Mesenchymal stem cell (in vitro differentiated cells and primary cell): ENCODE results near the gene TMF1.

Experiments
- DNase-seq: peaks from one replicate; pipeline ENCODE4 v3.0.0-alpha.2; 2013
- H2AFZ ChIP-seq: one replicate; pipeline ENCODE4 v1.6.1; 2013; ENCODE audit warnings: low read depth, mild to moderate bottlenecking, control low read depth, inconsistent platforms, low read length, moderate library complexity
- H2AK5ac ChIP-seq: 2 replicates; pipeline ENCODE4 v1.6.1; 2013; ENCODE audit warnings: low read length, moderate library complexity, mild to moderate bottlenecking, inconsistent platforms; ENCODE audit not compliant: severe bottlenecking
- H2BK120ac ChIP-seq: one replicate; pipeline ENCODE4 v1.6.1; 2013; ENCODE audit warnings: low read depth, mild to moderate bottlenecking, inconsistent platforms, low read length, moderate library complexity
- H2BK12ac ChIP-seq, 2 experiments: one replicate each; pipeline ENCODE4 v1.6.1; 2013; ENCODE audit warnings: inconsistent platforms in 2 of 2, low read length in 2 of 2, mild to moderate bottlenecking in 2 of 2, moderate library complexity in 2 of 2, control low read depth in 1 of 2
- H2BK15ac ChIP-seq: one replicate; pipeline ENCODE4 v1.6.1; 2013; ENCODE audit warnings: mild to moderate bottlenecking, low read depth, inconsistent platforms; ENCODE audit not compliant: poor library complexity, severe bottlenecking
- H2BK5ac ChIP-seq: 2 replicates; pipeline ENCODE4 v1.6.1; 2013; ENCODE audit warnings: low read depth, mild to moderate bottlenecking, low read length, control low read depth, inconsistent platforms; ENCODE audit not compliant: poor library complexity, severe bottlenecking
- H3K14ac ChIP-seq, 2 experiments: one replicate each; pipeline ENCODE4 v1.6.1; 2013; ENCODE audit warnings: inconsistent platforms in 2 of 2, low read length in 2 of 2, control low read depth in 1 of 2, mild to moderate bottlenecking in 1 of 2, moderate library complexity in 1 of 2
- H3K18ac ChIP-seq, 2 experiments: one replicate each; pipeline ENCODE4 v1.6.1; 2013; ENCODE audit warnings: inconsistent platforms in 2 of 2, low read length in 2 of 2, control low read depth in 1 of 2, low read depth in 1 of 2, mild to moderate bottlenecking in 1 of 2
- H3K23ac ChIP-seq, 2 experiments: one replicate each; pipeline ENCODE4 v1.6.1; 2013; ENCODE audit warnings: inconsistent platforms in 2 of 2, low read length in 2 of 2, mild to moderate bottlenecking in 2 of 2, moderate library complexity in 2 of 2, control low read depth in 1 of 2
- H3K27ac ChIP-seq: 2 replicates; pipeline ENCODE4 v1.5.1; 2013; ENCODE audit warnings: mild to moderate bottlenecking, moderate library complexity, low read length, control low read depth, inconsistent platforms; ENCODE audit not compliant: poor library complexity, severe bottlenecking
- H3K27me3 ChIP-seq, 2 experiments: 2 replicates each; pipeline versions ENCODE4 v1.6.1 to v1.7.0; 2013; ENCODE audit warnings: low read length in 2 of 2, mild to moderate bottlenecking in 2 of 2, moderate library complexity in 2 of 2, control low read depth in 1 of 2, inconsistent platforms in 1 of 2; ENCODE audit not compliant: control insufficient read depth in 1 of 2, insufficient read depth in 1 of 2
- H3K36me3 ChIP-seq, 2 experiments: 2 replicates each; pipeline versions ENCODE4 v1.6.1 to v1.7.0; 2013; ENCODE audit warnings: low read length in 2 of 2, control low read depth in 1 of 2, inconsistent platforms in 1 of 2, low read depth in 1 of 2, mild to moderate bottlenecking in 1 of 2; ENCODE audit not compliant: insufficient read depth in 2 of 2, control insufficient read depth in 1 of 2
- H3K4ac ChIP-seq, 2 experiments: one replicate each; pipeline ENCODE4 v1.6.1; 2013; ENCODE audit warnings: inconsistent platforms in 2 of 2, low read length in 2 of 2, mild to moderate bottlenecking in 2 of 2, moderate library complexity in 2 of 2, control low read depth in 1 of 2, low read depth in 1 of 2
- H3K4me1 ChIP-seq: 2 replicates; pipeline ENCODE4 v1.6.1; 2013; ENCODE audit warnings: low read depth, low read length, control low read depth; ENCODE audit not compliant: control insufficient read depth, insufficient read depth
- H3K4me2 ChIP-seq: 2 replicates; pipeline ENCODE4 v1.6.1; 2013; ENCODE audit warnings: low read length, mild to moderate bottlenecking, inconsistent platforms; ENCODE audit not compliant: poor library complexity, severe bottlenecking
- H3K4me3 ChIP-seq, 2 experiments: 2 replicates each; pipeline versions ENCODE4 v1.5.1 to v1.7.0; 2013; ENCODE audit warnings: low read length in 2 of 2, mild to moderate bottlenecking in 2 of 2, control low read depth in 1 of 2, low read depth in 1 of 2; ENCODE audit not compliant: insufficient read depth in 1 of 2
- H3K79me1 ChIP-seq: replicated peaks from 2 replicates; pipeline ENCODE4 v1.6.1; 2013; ENCODE audit warnings: mild to moderate bottlenecking, control low read depth, low read length, inconsistent platforms; ENCODE audit not compliant: poor library complexity, severe bottlenecking
- H3K9ac ChIP-seq: 2 replicates; pipeline ENCODE4 v1.7.0; 2013; ENCODE audit warnings: mild to moderate bottlenecking, low read length, moderate library complexity
- H3K9me3 ChIP-seq: 2 replicates; pipeline ENCODE4 v1.7.0; 2013; ENCODE audit warnings: mild to moderate bottlenecking, low read length; ENCODE audit not compliant: control insufficient read depth
- H4K8ac ChIP-seq: one replicate; pipeline ENCODE4 v1.6.1; 2013; ENCODE audit warnings: inconsistent platforms, mild to moderate bottlenecking, low read length, moderate library complexity
- H4K91ac ChIP-seq: one replicate; pipeline ENCODE4 v1.6.1; 2013; ENCODE audit warnings: mild to moderate bottlenecking, low read length, inconsistent platforms
- WGBS: methylation state at CpG from one replicate; pipeline ENCODE4 v1.1.7; 2013; ENCODE audit warnings: mixed read lengths; 5-methylcytosine and 5-hydroxymethylcytosine counted together

Gene TMF1

DNA sequence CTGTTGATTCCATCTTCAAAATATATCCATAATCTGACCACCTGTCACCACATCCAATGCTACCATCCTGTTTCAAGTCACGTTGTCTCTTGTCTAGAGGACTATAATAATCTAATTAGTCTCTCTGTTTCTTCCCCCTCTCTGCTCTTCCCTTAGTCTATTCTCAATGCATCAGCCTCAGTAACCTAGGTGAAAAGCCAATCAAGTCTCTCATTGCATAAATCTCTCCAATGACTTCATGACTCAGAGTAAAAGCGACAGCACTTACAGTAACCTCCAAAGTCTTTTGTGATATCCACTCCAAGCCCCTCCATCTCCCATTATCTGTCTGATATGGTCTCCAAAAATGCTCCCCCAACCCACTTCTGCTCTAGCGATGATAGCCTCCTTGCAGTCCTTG is 20.8 kb upstream of the TMF1 start:
- Histone ChIP-seq H3K79me1 (peaks cover 17% of the 10 kb centered on the region), H2BK15ac (no peak overlapping the region), H2AK5ac (no peak overlapping the region), H3K36me3 (peaks cover 11 to 59% of the 10 kb centered on the region in 2 experiments), H3K18ac (no peak overlapping the region), H3K4me3 (no peak overlapping the region), H3K14ac (no peak overlapping the region), H4K8ac (no peak overlapping the region), H3K9me3 (no peaks in the 10 kb centered on the region), H4K91ac (no peak overlapping the region), H3K4me1 (peaks cover 2% of the 10 kb centered on the region), H3K27me3 (no peaks in the 10 kb centered on the region), H3K27ac (no peak overlapping the region), H3K4me2 (no peak overlapping the region), H3K23ac (no peak overlapping the region), H2BK12ac (no peak overlapping the region), H3K4ac (no peak overlapping the region), H2BK5ac (no peak overlapping the region), H2BK120ac (no peak overlapping the region), H3K9ac (no peak overlapping the region), H2AFZ (no peak overlapping the region)
- DNase-seq = no peak
- WGBS = 95% methylated on average over 3 of the region's 3 CpGs

DNA sequence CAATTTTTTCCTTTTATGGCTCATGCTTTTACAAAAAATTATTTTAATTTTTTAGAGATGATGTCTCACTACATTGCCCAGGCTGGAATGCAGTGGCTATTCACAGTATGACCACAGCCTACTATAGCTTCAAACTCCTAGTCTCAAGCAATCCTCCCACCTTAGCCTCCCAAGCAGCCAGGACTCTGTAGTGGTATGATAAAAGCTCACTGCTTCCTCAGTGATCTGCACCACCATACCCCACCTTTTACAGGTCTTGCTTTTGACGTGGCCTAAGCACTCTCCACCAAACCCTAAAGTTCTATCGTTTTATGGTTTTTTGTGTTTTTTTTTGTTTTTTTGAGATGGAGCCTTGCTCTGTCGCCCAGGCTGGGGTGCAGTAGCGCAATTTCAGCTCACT is 14.0 kb upstream of the TMF1 start:
- Histone ChIP-seq H2BK12ac (no peak overlapping the region), H3K79me1 (peaks cover 19% of the 10 kb centered on the region)

DNA sequence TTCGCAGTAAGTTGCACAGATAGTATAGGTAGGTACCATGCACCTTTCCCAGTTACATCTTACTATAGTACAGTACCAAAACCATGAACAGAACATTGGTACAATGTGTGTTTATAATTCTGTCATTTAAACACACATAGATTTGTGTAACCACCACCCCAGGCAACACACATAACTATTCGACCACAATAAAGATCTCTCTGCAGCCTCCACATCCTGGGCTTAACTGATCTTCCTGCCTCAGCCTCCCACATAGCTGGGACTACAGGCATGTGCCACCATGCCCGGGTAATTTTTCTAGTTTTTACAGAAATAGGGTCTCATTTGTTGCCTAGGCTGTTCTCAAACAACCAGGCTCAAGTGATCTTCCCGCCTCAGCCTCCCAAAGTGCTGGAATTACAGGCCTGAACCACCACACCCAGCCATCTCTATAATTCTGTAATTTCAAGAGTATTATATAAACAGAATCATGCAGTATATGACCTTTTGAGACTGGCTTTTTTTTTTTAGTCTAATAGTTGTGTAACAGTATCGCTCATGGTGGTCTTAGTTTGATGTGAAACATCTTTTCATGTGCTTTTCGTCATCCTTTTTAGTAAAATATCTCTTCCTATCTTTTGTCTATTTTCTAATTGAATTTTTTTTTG is 13.3 kb upstream of the TMF1 start:
- H3K79me1 ChIP-seq = peaks cover 16% of the 10 kb centered on the region
- H2AK5ac ChIP-seq = no peak overlapping the region
- WGBS = 100% methylated on average over 2 of the region's 6 CpGs
- H3K4me2 ChIP-seq = no peak overlapping the region
- H3K27ac ChIP-seq = no peak overlapping the region
- peaks cover 11 to 75% of the 10 kb centered on the region in 2 experiments for H3K36me3 ChIP-seq
- H3K4me3 ChIP-seq = no peak overlapping the region
- H3K9me3 ChIP-seq = no peaks in the 10 kb centered on the region
- H3K4ac ChIP-seq = no peak overlapping the region
- H2BK120ac ChIP-seq = no peak overlapping the region
- H4K91ac ChIP-seq = no peak overlapping the region
- H3K18ac ChIP-seq = no peak overlapping the region
- H3K9ac ChIP-seq = no peak overlapping the region
- H2BK12ac ChIP-seq = no peak overlapping the region
- no peak overlapping the region for H2BK5ac ChIP-seq
- no peak overlapping the region for H2BK15ac ChIP-seq
- H3K23ac ChIP-seq = no peak overlapping the region
- H3K4me1 ChIP-seq = no peaks in the 10 kb centered on the region
- H4K8ac ChIP-seq = no peak overlapping the region
- DNase-seq = no peak
- no peaks in the 10 kb centered on the region for H3K27me3 ChIP-seq
- no peak overlapping the region for H2AFZ ChIP-seq
- no peak overlapping the region for H3K14ac ChIP-seq

More for the DNA sequence above, 14.0 kb upstream of the TMF1 start:
- H3K36me3 ChIP-seq = peaks cover 9 to 75% of the 10 kb centered on the region in 2 experiments
- H3K23ac ChIP-seq = no peak overlapping the region
- no peak overlapping the region for H4K8ac ChIP-seq
- H3K4me3 ChIP-seq = no peak overlapping the region
- no peak overlapping the region for H2BK120ac ChIP-seq
- H2BK5ac ChIP-seq = no peak overlapping the region
- H3K4me1 ChIP-seq = no peaks in the 10 kb centered on the region
- H4K91ac ChIP-seq = no peak overlapping the region
- no peak overlapping the region for H3K18ac ChIP-seq
- no peak overlapping the region for H2AFZ ChIP-seq
- WGBS = 27% methylated on average over 2 of the region's 4 CpGs
- no peak overlapping the region for H3K4me2 ChIP-seq
- no peaks in the 10 kb centered on the region for H3K9me3 ChIP-seq
- H3K27ac ChIP-seq = no peak overlapping the region
- no peak overlapping the region for H3K4ac ChIP-seq
- H3K9ac ChIP-seq = no peak overlapping the region
- no peak overlapping the region for H2BK15ac ChIP-seq
- H2AK5ac ChIP-seq = no peak overlapping the region
- no peak overlapping the region for H3K14ac ChIP-seq
- H3K27me3 ChIP-seq = no peaks in the 10 kb centered on the region
- no peak for DNase-seq

DNA sequence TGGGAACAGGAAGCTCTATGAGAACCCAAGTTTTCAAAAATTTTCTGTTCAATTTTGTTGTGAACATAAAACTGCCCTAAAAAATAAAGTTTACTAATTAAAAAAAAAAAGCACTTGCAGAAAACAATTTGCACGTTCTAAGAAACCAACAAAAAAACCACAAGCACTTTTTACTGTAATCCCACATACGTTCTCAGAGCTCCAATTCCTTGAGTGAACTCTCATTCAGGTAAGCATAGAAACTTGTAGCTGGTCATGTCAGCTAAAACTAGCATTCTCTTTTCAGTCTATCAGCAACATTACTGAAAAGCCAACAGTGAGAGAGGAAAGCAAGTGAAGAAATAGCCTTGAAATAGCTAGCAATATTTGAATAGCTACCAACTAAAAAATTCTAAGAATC is 11.5 kb upstream of the TMF1 start:
- Histone ChIP-seq H2AFZ (no peak overlapping the region), H3K4me3 (no peak overlapping the region), H3K27ac (no peak overlapping the region), H3K23ac (no peak overlapping the region), H3K18ac (no peak overlapping the region), H3K36me3 (peaks cover 13 to 82% of the 10 kb centered on the region in 2 experiments), H3K4ac (no peak overlapping the region), H2BK5ac (no peak overlapping the region), H3K79me1 (peaks cover 15% of the 10 kb centered on the region), H3K4me1 (no peaks in the 10 kb centered on the region), H3K27me3 (no peaks in the 10 kb centered on the region), H3K9ac (no peak overlapping the region), H2BK120ac (no peak overlapping the region), H4K91ac (no peak overlapping the region), H3K9me3 (no peaks in the 10 kb centered on the region), H3K14ac (no peak overlapping the region), H2BK15ac (no peak overlapping the region), H3K4me2 (no peak overlapping the region), H4K8ac (no peak overlapping the region), H2BK12ac (no peak overlapping the region), H2AK5ac (no peak overlapping the region)
- WGBS = 100% methylated on average over 2 of the region's 2 CpGs
- DNase-seq = no peak
